ENCODE data around the gene IL18RAP.

IL18RAP gene

DNA sequence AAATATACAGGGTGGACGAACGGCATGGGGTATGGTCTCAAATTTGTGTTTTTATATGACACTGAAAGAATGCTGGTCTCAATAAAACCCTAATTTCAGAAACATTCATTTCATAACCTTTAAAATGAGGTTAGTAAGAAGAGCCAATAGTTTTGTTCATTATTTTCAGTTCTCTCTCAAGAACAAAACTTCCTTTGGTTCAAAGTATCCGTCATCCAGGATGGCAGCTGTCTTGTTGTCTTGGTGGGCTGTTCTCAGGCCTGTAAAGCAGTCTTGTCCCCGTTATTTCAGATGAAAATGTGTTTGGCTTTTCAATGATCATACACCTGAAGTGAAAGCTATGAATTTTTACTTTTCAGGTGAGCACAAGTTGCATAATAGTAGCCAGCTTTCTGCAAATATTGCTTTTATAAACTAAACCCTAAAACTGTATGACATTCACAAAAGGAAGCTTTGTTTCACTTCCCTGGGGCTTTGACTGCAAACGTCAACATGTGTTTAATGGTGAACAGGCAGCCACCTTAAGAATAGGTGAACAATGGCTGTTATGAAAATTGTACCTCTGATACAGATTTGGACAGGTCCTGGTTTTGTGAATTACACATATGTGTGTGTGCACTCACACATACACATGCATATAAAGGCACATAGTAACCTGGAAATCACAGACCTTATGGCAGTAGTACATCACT, 2.6 kb downstream of the IL18RAP start:
- DNase-seq = no peak

DNA sequence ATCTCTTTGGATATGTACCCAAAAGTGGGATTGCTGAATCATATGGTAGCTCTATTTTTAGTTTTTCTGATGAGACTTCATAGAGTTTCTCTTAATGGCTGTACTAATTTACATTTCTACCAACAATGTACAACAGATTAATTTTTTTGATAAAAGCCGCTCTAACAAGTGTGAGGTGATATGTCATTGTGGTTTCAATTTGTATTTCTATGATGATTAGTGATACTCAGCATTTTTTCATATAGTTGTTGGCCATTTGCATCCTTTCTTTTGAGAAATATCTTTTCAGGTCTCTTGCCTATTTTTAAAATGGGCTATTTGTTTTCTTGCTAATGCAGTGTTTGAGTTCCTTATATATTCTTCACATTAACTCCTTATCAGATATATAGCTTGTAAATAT, 4.3 kb downstream of the IL18RAP start:
- DNase-seq = no peak

GRCh38 chr2:102428573-102428972, 5.6 kb downstream of the IL18RAP start:
- no peak for DNase-seq

DNA sequence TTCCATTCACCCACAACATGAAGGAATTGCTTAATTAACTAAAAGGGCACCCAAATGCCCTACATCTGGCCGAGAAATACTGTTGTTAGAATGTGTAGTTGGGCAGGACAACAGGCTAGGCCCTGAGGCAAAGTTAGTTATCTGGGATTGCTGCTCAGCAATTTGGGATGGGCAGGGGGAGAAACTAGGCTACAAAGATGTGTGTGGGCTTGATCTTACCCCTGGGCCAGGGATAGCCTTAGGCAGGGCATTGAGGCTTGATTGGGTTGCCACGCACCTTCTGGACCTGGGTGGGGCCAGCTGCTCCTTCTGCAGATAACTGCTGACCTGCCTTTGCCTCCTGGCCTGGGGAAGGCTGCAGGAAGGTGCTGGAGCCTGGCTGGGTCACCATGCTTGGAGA, 9.4 kb downstream of the IL18RAP start:
- no peak for DNase-seq

DNA sequence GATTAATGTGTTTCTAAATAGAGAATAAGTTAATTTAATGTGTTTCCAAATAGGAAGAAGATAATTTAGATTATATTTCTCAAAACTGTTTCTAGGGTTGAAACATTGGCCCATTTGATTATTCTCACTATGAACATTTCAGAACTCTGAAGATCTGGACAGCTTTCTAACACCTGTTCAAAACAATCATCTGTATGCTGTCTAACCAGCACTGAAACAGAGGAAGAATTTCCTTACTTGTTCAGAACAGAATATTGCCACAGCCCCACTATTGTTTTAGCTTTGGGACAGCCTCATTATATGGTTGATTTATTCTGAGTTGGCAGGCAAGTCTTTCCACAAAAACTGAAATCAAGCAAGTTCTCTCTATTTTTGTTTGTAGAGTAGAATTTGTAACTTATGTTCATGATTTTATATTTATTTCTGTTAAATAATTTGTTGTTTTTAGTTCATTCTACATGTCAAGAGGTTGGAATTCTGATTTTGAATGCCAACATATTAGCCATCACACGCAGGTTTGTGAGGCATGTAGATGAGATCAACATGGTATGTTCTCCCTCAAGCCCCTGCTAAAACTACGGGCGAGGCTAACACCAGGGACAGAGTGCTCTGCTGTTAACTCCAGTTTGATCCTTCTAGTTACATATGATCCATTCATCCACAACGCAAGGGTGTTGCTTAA, 11.2 kb downstream of the IL18RAP start:
- DNase-seq = no peak

DNA sequence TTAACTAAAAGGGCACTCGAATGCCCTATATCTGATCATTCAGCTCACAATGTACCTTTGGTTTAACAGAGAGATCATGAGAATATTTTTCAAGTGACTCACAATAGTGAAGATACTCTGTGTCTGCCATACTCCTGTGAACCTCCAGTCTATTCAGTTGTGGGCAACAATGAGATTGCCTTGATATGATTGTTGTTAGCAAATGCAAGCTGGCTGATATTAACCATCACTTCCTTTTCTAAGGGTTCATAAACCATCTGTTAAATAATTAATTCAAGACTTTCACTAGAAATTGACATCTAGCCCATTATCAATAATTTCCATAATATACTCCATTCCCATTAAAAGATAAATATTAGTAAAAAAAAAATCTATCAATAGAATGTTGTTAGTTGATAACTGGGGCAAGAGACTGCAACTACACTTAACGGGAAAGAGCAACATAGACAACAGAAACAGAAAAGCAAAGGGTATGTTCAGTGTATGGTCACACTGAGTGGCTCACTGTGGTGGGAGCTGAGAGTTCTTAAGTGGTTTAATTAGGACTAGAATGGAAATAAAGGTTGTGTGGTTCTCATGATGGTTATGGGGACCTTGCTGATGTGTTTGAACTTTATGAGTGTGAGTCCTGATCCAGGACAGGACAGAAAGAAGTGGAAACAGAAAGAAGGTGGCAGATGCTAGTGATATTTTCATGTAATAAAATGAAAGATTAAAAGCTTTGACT, 11.9 kb downstream of the IL18RAP start:
- DNase-seq = no peak

DNA sequence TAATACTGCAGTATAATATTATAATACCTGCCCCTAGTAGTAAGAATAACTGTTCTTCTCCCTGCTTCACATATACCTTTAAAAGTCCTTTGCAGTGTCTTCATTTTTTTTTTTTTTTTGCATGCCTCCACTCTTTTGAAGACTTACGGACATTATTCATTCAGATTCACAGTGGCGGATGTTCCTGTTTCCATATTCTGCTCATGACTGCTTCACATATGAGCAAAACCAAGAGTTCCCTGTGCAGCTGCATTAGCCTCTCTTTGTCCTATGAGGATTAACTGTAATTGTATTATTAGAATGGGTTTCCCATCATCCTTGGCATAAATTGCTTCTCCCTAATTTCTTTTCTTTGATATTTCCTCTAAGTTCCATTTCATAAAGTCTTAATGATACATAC, 12.8 kb downstream of the IL18RAP start:
- no peak for DNase-seq

DNA sequence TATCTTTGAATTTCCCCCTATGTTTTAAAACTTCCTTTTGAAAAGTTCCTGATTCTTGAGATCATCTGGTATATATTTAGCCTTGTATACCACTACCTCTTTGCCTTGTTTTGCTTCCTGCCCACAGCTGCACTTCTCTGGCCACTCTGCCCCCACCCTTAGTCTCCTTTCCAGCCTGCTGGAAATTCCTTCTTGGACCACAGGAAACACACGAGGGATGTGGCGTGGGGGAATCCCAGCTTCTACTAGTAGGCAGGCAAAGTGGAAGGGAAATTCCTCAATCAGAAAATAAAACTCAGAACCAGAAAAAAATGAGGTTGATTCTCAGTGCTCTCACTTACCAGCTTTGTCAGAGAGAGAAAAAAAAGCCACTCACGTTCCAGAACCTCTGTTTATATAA, 13.4 kb downstream of the IL18RAP start:
- peak; percentile 11 for DNase-seq

GRCh38 chr2:102437122-102437521, 14.2 kb downstream of the IL18RAP start:
- DNase-seq = no peak

GRCh38 chr2:102438111-102438510, 15.2 kb downstream of the IL18RAP start:
- no peak for DNase-seq

GRCh38 chr2:102438578-102438977, 15.6 kb downstream of the IL18RAP start:
- DNase-seq = no peak

DNA sequence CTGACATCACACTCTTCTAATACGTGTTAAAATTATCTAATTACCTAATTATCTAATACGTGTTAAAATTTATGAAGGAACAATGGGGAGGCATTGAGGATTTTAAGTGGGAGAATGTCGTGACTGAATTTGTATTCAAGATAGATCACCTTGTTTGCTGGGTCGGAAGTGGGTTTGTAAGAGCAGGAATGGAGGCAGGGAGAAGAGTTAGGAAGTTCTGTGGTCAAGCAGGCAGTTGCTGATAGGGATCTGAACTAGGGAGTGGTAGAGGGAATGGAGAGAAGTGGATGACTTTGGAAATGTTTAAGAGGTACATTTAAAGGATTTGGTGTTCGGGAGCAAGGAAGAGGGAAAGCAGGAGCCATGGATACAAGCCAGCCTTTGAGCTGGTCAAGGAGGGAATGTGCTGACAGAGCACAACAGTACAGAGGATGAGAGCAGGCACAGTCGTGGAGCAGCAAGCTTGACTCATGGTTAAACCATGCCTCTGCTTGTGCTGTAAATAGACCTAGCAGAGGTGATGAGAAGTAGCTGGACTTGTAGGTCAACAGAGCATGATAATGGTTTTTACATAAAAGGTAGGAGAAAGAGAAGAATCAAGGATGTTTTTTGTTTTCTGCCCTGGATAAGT, 16.2 kb downstream of the IL18RAP start:
- DNase-seq = no peak

GRCh38 chr2:102442967-102443828, 20.2 kb downstream of the IL18RAP start:
- DNase-seq = peak; percentile 14

- DNase-seq = no peak
These were observed 21.3 kb downstream of the IL18RAP start for GRCh38 chr2:102444233-102444632.

GRCh38 chr2:102446936-102447335, 24.0 kb downstream of the IL18RAP start:
- DNase-seq = no peak

GRCh38 chr2:102449370-102449974, 26.5 kb downstream of the IL18RAP start:
- DNase-seq = peak; percentile 74

DNA sequence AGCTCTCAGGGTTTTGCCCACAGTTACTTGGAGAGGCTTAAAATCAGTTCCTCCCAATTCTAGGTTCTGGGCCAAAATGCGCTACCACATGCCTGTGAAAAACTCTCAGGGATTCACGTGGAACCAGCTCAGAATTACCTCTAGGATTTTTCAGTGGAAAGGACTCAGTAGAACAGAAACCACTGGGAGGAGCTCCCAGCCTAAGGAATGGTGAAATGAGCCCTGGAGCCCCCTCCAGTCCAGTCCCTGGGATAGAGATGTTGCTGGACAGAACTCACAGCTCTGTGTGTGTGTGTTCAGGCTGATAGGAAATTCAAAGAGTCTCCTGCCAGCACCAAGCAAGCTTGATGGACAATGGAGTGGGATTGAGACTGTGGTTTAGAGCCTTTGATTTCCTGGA, 29.0 kb downstream of the IL18RAP start:
- no peak for DNase-seq

DNA sequence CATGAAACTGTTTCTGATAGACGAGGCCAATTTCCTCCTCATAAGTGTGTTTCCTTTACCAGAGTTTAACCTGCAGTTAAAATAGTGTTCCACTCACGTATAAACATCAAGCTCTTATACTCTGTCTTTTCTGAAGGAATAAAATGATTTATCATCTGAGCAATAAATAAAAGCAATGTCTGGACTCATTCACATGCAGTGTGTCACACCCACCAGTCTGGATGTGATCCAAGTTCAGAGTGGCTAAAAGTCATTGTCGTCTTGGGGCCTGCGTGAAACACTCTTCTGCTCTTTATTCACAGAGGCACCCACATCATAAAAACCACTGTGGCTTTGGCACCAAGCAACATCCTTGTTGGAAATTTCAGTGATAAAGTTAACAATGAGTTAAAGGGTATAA, 30.5 kb downstream of the IL18RAP start:
- DNase-seq = no peak

GRCh38 chr2:102455061-102455670, 32.2 kb downstream of the IL18RAP start:
- no peak for DNase-seq

- DNase-seq = no peak
These were observed 37.5 kb downstream of the IL18RAP start for GRCh38 chr2:102460467-102460866.

DNA sequence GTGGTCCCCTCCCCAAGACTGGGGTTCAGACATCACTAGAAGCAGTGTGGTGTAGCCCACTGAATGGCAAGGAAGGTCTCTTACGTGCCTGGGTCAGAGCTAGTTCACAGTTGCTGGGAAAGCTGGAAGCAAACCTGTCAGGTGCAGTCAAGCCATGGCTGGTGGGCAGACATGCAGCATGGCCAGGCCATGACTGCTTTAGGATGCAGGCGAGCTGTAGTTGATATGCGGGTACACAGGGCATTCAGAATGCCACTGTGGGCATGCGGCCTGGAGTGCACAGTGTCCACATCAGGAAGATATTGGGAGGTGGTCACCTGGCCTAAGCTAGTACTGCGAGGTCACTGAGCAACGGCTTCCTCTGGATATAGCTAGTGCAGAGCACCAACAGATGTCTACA, 38.2 kb downstream of the IL18RAP start:
- no peak for DNase-seq

DNA sequence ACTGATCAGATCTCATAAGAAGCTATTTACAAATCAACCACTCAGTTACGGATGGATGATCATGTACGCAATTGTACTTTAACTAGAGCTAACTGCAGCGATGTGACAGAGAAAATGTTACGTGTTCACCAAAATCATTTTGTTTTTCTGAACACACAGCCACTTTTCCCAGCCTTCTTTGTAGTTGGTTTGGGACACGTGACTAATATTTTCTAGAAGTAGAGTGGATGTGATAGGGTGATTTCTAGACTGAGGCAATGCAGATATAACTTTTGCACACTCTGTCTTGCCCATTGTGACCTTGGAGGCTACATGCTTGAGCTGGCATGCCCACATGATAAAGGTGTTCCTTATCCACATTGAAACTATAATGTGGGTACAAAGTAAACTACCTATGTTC, 40.2 kb downstream of the IL18RAP start:
- DNase-seq = no peak

All from stimulated activated CD4-positive, alpha-beta T cell treated with anti-CD3 and anti-CD28 coated beads, Interleukin-4, amount 100 ng/mL, for 1 hour (primary cell).